ENCODE measurements around the gene TMEM171.

Gene TMEM171

DNA sequence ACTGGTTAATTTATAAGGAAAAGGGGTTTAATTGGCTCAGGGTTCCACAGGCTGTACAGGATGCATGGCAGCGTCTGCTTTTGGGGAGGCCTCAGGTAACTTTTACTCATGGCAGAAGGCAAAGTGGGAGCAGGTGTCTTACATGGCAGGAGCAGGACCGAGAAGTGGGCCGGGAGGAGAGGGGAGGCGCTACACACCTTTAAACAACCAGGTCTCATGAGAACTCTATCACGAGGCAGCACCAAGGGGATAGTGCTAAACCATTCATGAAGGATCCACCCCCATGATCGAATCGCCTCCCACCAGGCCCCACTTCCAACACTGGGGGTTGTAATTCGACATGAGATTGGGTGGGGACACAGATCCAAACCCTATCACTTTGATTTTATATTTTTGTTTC lies 21.7 kb downstream of the TMEM171 start (continued):
- TF ChIP-seq PPARA (CRISPR knock-in tag; IDR thresholded peaks at IDR 0.05; ENCODE audit: borderline replicate concordance) (no peak), ZNF70 (CRISPR knock-in tag; IDR thresholded peaks at IDR 0.05) (no peak)

DNA sequence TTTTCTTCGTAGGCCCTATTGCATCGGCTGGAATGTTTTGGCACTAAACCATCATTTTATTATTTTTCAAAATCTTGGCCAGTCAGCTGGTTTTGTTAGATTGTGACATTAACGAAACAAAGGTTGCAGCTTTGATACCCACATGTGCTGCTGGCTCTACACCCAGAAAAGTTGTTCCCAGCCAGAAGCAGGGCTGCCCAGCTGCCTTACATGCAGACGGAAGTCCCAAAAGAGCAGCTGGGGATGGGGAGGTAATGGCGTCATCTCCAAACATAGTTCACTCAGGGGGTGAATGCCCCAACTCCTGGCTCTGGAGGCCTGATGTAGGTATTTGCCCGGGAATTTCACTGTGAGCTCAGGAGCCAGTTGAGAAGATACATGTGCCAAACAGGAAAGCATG lies 23.3 kb downstream of the TMEM171 start:
- TF ChIP-seq TOX (CRISPR knock-in tag; IDR thresholded peaks at IDR 0.05; ENCODE audit: borderline replicate concordance) = no peak
- TF ChIP-seq ISL1 (CRISPR knock-in tag; IDR thresholded peaks at IDR 0.05) = no peak
- no peak for TF ChIP-seq ESRRG (CRISPR knock-in tag; IDR thresholded peaks at IDR 0.05)
- TF ChIP-seq TCF4 (CRISPR knock-in tag; IDR thresholded peaks at IDR 0.05; ENCODE audit: borderline replicate concordance) = no peak
- TF ChIP-seq ZNF8 (CRISPR knock-in tag; IDR thresholded peaks at IDR 0.05) = no peak
- TF ChIP-seq RARB (CRISPR knock-in tag; IDR thresholded peaks at IDR 0.05) = no peak
- ATAC-seq = no peak

DNA sequence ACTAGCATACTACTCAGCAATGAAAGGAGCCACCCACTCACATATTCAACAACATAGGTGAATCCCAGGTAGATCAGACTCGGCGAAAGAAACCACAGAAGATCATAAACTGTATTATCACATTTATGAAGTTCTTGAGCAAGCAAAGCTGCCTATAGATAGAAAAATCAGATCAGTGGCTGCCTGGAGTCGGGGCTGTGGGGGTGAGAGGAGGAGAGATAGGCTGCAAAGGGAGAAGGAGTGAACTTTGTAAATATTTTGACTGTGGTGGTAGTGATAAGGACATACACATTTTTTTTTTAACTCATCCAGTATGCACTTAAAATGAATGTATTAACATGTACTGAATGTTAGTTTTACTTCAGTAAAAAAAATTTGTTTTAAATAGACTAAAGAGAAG lies 29.2 kb downstream of the TMEM171 start:
- ATAC-seq = no peak
- no peak for TF ChIP-seq GLIS3 (CRISPR knock-in tag; IDR thresholded peaks at IDR 0.05)
- TF ChIP-seq, protein P1, sequence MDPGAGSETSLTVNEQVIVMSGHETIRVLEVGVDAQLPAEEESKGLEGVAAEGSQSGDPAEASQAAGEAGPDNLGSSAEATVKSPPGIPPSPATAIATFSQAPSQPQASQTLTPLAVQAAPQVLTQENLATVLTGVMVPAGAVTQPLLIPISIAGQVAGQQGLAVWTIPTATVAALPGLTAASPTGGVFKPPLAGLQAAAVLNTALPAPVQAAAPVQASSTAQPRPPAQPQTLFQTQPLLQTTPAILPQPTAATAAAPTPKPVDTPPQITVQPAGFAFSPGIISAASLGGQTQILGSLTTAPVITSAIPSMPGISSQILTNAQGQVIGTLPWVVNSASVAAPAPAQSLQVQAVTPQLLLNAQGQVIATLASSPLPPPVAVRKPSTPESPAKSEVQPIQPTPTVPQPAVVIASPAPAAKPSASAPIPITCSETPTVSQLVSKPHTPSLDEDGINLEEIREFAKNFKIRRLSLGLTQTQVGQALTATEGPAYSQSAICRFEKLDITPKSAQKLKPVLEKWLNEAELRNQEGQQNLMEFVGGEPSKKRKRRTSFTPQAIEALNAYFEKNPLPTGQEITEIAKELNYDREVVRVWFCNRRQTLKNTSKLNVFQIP (CRISPR knock-in tag; IDR thresholded peaks at IDR 0.05; ENCODE audit: borderline replicate concordance, low read depth) = no peak
- TF ChIP-seq PPARA (CRISPR knock-in tag; IDR thresholded peaks at IDR 0.05; ENCODE audit: borderline replicate concordance) = no peak
- TF ChIP-seq, protein P2, sequence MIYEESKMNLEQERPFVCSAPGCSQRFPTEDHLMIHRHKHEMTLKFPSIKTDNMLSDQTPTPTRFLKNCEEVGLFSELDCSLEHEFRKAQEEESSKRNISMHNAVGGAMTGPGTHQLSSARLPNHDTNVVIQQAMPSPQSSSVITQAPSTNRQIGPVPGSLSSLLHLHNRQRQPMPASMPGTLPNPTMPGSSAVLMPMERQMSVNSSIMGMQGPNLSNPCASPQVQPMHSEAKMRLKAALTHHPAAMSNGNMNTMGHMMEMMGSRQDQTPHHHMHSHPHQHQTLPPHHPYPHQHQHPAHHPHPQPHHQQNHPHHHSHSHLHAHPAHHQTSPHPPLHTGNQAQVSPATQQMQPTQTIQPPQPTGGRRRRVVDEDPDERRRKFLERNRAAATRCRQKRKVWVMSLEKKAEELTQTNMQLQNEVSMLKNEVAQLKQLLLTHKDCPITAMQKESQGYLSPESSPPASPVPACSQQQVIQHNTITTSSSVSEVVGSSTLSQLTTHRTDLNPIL (CRISPR knock-in tag; IDR thresholded peaks at IDR 0.05; ENCODE audit: low read depth) = no peak
- no peak for TF ChIP-seq ARNTL (CRISPR knock-in tag; IDR thresholded peaks at IDR 0.05; ENCODE audit: borderline replicate concordance, low read depth)
- no peak for TF ChIP-seq RARB (CRISPR knock-in tag; IDR thresholded peaks at IDR 0.05)
- no peak for TF ChIP-seq ZNF70 (CRISPR knock-in tag; IDR thresholded peaks at IDR 0.05)
- no peak for TF ChIP-seq BACH2 (CRISPR knock-in tag; IDR thresholded peaks at IDR 0.05; ENCODE audit: borderline replicate concordance)
- TF ChIP-seq ZC3H10 (CRISPR knock-in tag; IDR thresholded peaks at IDR 0.05) = no peak
- TF ChIP-seq TOX (CRISPR knock-in tag; IDR thresholded peaks at IDR 0.05; ENCODE audit: borderline replicate concordance) = no peak
- no peak for TF ChIP-seq ZNF565 (CRISPR knock-in tag; conservative IDR thresholded peaks at IDR 0.05; ENCODE audit: low read depth)
- TF ChIP-seq, protein P3, sequence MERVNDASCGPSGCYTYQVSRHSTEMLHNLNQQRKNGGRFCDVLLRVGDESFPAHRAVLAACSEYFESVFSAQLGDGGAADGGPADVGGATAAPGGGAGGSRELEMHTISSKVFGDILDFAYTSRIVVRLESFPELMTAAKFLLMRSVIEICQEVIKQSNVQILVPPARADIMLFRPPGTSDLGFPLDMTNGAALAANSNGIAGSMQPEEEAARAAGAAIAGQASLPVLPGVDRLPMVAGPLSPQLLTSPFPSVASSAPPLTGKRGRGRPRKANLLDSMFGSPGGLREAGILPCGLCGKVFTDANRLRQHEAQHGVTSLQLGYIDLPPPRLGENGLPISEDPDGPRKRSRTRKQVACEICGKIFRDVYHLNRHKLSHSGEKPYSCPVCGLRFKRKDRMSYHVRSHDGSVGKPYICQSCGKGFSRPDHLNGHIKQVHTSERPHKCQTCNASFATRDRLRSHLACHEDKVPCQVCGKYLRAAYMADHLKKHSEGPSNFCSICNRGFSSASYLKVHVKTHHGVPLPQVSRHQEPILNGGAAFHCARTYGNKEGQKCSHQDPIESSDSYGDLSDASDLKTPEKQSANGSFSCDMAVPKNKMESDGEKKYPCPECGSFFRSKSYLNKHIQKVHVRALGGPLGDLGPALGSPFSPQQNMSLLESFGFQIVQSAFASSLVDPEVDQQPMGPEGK (CRISPR knock-in tag; IDR thresholded peaks at IDR 0.05; ENCODE audit: borderline replicate concordance) = no peak
- no peak for TF ChIP-seq ISL1 (CRISPR knock-in tag; IDR thresholded peaks at IDR 0.05)
- TF ChIP-seq ZNF8 (CRISPR knock-in tag; IDR thresholded peaks at IDR 0.05) = no peak
- TF ChIP-seq TCF4 (CRISPR knock-in tag; IDR thresholded peaks at IDR 0.05; ENCODE audit: borderline replicate concordance) = no peak
- TF ChIP-seq, protein P4, sequence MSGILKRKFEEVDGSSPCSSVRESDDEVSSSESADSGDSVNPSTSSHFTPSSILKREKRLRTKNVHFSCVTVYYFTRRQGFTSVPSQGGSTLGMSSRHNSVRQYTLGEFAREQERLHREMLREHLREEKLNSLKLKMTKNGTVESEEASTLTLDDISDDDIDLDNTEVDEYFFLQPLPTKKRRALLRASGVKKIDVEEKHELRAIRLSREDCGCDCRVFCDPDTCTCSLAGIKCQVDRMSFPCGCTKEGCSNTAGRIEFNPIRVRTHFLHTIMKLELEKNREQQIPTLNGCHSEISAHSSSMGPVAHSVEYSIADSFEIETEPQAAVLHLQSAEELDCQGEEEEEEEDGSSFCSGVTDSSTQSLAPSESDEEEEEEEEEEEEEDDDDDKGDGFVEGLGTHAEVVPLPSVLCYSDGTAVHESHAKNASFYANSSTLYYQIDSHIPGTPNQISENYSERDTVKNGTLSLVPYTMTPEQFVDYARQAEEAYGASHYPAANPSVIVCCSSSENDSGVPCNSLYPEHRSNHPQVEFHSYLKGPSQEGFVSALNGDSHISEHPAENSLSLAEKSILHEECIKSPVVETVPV (CRISPR knock-in tag; IDR thresholded peaks at IDR 0.05) = no peak
- TF ChIP-seq OSR1 (CRISPR knock-in tag; IDR thresholded peaks at IDR 0.05) = no peak

DNA sequence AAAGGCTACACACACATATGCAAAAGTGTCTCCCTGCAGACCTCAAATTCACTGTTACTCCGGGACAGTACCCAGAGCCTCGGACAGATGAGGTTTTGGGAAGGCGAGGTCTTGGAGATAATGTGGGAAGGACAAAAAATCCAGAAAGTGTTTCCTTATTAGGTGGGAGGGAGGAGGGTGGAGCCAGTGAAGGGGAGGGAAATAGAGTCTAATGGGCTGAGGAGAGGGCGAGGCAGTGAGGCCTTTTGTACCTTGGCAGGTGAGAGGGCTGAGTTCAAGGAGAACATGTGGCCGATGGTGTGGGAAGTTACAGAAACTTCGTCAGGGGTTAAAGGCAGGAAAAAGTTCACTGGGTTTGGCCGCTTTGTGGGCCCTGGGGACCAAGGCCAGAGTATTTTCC lies 30.5 kb downstream of the TMEM171 start:
- ATAC-seq = no peak

DNA sequence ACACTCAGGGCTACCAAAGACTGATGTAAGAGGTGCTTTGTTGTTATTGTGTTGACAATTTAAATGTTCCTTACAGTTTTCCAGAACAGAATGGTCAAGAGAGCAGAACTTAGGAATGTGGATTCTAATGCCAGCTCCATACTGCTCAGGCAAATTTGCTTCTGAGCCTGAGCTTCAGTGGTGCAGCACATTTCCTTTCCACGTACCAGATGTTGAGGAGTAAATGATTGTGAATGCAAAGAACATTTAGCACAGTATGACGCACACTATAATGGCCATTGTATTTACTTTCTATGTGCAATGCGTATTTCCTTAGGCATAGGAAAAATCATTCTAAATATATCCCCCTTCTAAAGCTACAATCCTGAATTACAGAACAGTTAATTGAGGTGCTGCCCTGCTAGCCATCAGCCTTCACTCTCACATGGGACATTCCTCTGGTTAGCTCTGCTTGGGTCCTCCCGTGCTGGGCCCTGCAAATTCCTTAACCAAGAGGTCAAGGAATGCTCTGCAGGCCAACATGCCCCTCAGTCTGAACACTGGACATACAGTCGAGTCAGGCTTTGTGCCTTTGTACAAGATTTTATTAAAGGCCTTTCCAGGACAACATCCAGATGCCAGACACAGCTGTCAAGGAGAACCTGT lies 31.5 kb downstream of the TMEM171 start:
- ATAC-seq = no peak
- TF ChIP-seq TCF4 (CRISPR knock-in tag; IDR thresholded peaks at IDR 0.05; ENCODE audit: borderline replicate concordance) = no peak
- TF ChIP-seq, protein P2 (CRISPR knock-in tag; IDR thresholded peaks at IDR 0.05; ENCODE audit: low read depth) = no peak

More for the DNA sequence above, 30.5 kb downstream of the TMEM171 start:
- TF ChIP-seq CSDC2 (CRISPR knock-in tag; IDR thresholded peaks at IDR 0.05) (no peak), ZNF8 (CRISPR knock-in tag; IDR thresholded peaks at IDR 0.05) (no peak)
